ENCODE data around the gene DAPK1. TPM values are rescaled to one million over a fixed set of nuclear protein-coding genes. Genes with fewer than 3 reads are reported as not detected.
A peak's percentile ranks its signal among the peaks of the same experiment; 100 is the strongest.

Gene DAPK1
- total and polyA plus RNA-seq, 11 donors: 1.0 to 52.5 (median 2.3) TPM

DNA sequence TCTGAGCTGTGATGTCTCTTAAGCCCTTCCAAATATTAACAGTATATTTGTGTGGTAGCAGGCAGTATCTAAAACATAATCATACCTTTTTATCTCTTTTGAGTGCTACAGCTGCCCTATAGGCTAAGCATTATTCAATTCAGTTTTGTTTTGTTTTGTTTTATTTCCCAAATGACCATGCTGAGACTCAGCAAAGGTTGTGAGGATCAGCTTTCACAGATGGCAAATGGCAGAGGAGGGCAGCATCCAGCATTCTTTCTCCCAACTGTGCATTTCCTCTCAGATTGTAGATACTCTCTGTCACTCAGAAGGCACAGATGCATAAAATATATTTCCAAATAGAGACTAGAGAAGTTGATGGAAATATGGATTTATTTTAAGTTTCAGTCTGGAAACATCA is 90.7 kb downstream of the DAPK1 start:
- no peak overlapping the region for H3K27ac ChIP-seq
- peaks cover 0 to 15% (median 10%) of the 10 kb centered on the region in 12 donors for H3K4me1 ChIP-seq
- no peaks in the 10 kb centered on the region for H3K9me3 ChIP-seq
- DNase-seq (no peak), ATAC-seq (no peak)
- no peaks in the 10 kb centered on the region for H3K27me3 ChIP-seq
- H3K36me3 ChIP-seq: no peaks in the 10 kb centered on the region
- H3K4me3 ChIP-seq: no peak overlapping the region
- TF ChIP-seq CTCF (IDR thresholded peaks at IDR 0.05): no peak
- TF ChIP-seq POLR2A (IDR thresholded peaks at IDR 0.05): no peak
- intact Hi-C loops (cut with DNase I): no loop called here

GRCh38 chr9:87590996-87591395 is 93.3 kb downstream of the DAPK1 start:
- Histone ChIP-seq H3K9me3 (no peaks in the 10 kb centered on the region), H3K27me3 (no peaks in the 10 kb centered on the region), H3K4me1 (peaks cover 0 to 33% (median 12%) of the 10 kb centered on the region in 12 donors), H3K27ac (no peak overlapping the region), H3K36me3 (no peaks in the 10 kb centered on the region), H3K4me3 (no peak overlapping the region)
- TF ChIP-seq CTCF (IDR thresholded peaks at IDR 0.05): no peak
- TF ChIP-seq POLR2A (IDR thresholded peaks at IDR 0.05): no peak
- DNase-seq: no peak
- no peak for ATAC-seq
- 90 to 95% (median 93%) methylated on average over 2 of the region's 2 CpGs for WGBS, 4 donors
- intact Hi-C loops (cut with DNase I): no loop called here

- Histone ChIP-seq H3K27ac (peak overlapping the region in 7 of 12 donors; percentile 17 to 77 (median 47)), H3K9me3 (no peaks in the 10 kb centered on the region), H3K4me3 (peak overlapping the region in 6 of 12 donors; percentile 14 to 39 (median 26)), H3K36me3 (no peaks in the 10 kb centered on the region), H3K4me1 (peaks cover 0 to 47% (median 14%) of the 10 kb centered on the region in 12 donors), H3K27me3 (no peaks in the 10 kb centered on the region)
- intact Hi-C loops (cut with DNase I): no loop called here
- ATAC-seq (peak; percentile 47 to 90 (median 80)), DNase-seq (peak; percentile 47 to 81 (median 75))
- 6 to 16% (median 8%) methylated on average over 15 of the region's 15 CpGs for WGBS, 4 donors
- TF ChIP-seq CTCF (IDR thresholded peaks at IDR 0.05) (no peak), POLR2A (IDR thresholded peaks at IDR 0.05) (no peak)
These were observed 95.1 kb downstream of the DAPK1 start for GRCh38 chr9:87592554-87593358.

DNA sequence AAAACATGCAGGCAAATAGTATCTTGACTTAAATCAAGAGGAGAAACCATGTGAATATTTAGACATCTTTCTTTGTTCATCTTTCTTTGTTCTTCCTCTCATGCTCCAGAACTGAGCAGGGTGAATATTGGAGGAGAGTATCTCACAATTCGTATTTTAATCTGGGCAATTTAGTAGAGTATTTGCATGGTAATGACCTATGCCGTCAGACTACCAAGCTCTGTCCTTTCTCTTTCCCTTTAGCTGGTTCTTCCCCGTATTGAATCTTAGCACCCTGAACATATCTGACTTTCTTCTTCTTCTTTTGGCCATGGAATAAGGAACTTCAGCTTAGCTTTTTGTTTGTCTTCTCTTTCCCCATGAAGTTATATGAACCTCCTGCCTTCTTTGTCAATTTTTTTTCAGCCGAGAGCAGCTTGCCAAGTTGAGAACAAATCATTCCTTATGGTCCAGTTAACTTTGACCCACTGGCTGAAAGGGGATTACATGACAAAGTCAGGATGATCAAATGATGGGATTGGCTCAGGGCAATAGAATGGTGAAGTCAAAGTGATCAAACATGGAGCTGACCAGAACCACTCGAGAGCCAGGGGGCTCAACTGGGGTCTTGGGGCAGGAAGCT is 95.8 kb downstream of the DAPK1 start:
- Histone ChIP-seq H3K27me3 (no peaks in the 10 kb centered on the region), H3K27ac (peak overlapping the region in 5 of 12 donors; percentile 17 to 77 (median 47)), H3K4me1 (peaks cover 0 to 54% (median 16%) of the 10 kb centered on the region in 12 donors), H3K4me3 (no peak overlapping the region), H3K36me3 (no peaks in the 10 kb centered on the region), H3K9me3 (no peaks in the 10 kb centered on the region)
- DNase-seq: no peak
- TF ChIP-seq POLR2A (IDR thresholded peaks at IDR 0.05): no peak
- no peak for ATAC-seq
- intact Hi-C loops (cut with DNase I): no loop called here
- WGBS, 4 donors: 83 to 85% (median 84%) methylated on average over 5 of the region's 5 CpGs
